HFFc6 (cell line): ENCODE measurements around the gene FBN3. TPM values are rescaled to one million over a fixed set of nuclear protein-coding genes. Genes with fewer than 3 reads are reported as not detected.

Experiments
- DNase-seq: peaks from one replicate; pipeline ENCODE4 v3.0.0-alpha.2; 2018
- H3K27ac Mint-ChIP-seq: 2 replicates; pipeline ENCODE4 v1.8.0; 2020; ENCODE audit warnings: mild to moderate bottlenecking, mixed read lengths
- H3K27me3 Mint-ChIP-seq: 2 replicates; pipeline ENCODE4 v1.8.0; 2021; ENCODE audit warnings: mild to moderate bottlenecking, moderate library complexity, mixed read lengths; ENCODE audit not compliant: insufficient read depth
- H3K36me3 Mint-ChIP-seq: 2 replicates; pipeline ENCODE4 v1.8.0; 2021; ENCODE audit warnings: low read depth, mixed read lengths
- H3K4me1 Mint-ChIP-seq: 2 replicates; pipeline ENCODE4 v1.8.0; 2020; ENCODE audit warnings: low read depth, mixed read lengths
- H3K4me3 Mint-ChIP-seq: 2 replicates; pipeline ENCODE4 v1.8.0; 2020; ENCODE audit warnings: mild to moderate bottlenecking, moderate library complexity, mixed read lengths
- H3K9me3 Mint-ChIP-seq: 2 replicates; pipeline ENCODE4 v1.8.0; 2020; ENCODE audit warnings: mild to moderate bottlenecking, mixed read lengths
- total RNA-seq, 6 experiments: library from RNA; stranded (reverse); fragmentation: NEBNext Ultra II Directional; extraction: Animal tissue kit (Norgen Biotek cat#: 25700); gene quantifications; 2 replicates in 1 of 6; 3 replicates in 5 of 6; pipeline ENCODE4 v1.2.3, GENCODE V29; 2021
- TF ChIP-seq, protein P1 (sequence below): fragments of 200-600 bp; sonication (generic); IDR thresholded peaks from 2 replicates; pipeline ENCODE4 v1.5.0; 2021; ENCODE audit warnings: antibody characterized with exemption, mild to moderate bottlenecking

The FBN3 gene
- total RNA-seq, 6 experiments from 2014 or later = not detected

GRCh38 chr19:8126511-8126910 lies 22.9 kb downstream of the FBN3 start:
- no peak overlapping the region for H3K4me3 Mint-ChIP-seq
- H3K4me1 Mint-ChIP-seq = no peaks in the 10 kb centered on the region
- no peaks in the 10 kb centered on the region for H3K36me3 Mint-ChIP-seq
- H3K9me3 Mint-ChIP-seq = peaks cover 4% of the 10 kb centered on the region; the same call in 1 of the 2 replicates
- no peak for DNase-seq
- H3K27me3 Mint-ChIP-seq = peaks cover 21% of the 10 kb centered on the region
- TF ChIP-seq, protein P1, sequence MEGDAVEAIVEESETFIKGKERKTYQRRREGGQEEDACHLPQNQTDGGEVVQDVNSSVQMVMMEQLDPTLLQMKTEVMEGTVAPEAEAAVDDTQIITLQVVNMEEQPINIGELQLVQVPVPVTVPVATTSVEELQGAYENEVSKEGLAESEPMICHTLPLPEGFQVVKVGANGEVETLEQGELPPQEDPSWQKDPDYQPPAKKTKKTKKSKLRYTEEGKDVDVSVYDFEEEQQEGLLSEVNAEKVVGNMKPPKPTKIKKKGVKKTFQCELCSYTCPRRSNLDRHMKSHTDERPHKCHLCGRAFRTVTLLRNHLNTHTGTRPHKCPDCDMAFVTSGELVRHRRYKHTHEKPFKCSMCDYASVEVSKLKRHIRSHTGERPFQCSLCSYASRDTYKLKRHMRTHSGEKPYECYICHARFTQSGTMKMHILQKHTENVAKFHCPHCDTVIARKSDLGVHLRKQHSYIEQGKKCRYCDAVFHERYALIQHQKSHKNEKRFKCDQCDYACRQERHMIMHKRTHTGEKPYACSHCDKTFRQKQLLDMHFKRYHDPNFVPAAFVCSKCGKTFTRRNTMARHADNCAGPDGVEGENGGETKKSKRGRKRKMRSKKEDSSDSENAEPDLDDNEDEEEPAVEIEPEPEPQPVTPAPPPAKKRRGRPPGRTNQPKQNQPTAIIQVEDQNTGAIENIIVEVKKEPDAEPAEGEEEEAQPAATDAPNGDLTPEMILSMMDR = no peak
- no peak overlapping the region for H3K27ac Mint-ChIP-seq

GRCh38 chr19:8126008-8126407 lies 23.4 kb downstream of the FBN3 start:
- Mint-ChIP-seq H3K36me3 (no peaks in the 10 kb centered on the region), H3K9me3 (peaks cover 4% of the 10 kb centered on the region; the same call in 1 of the 2 replicates), H3K27ac (no peak overlapping the region), H3K27me3 (peaks cover 18% of the 10 kb centered on the region), H3K4me3 (no peak overlapping the region), H3K4me1 (no peaks in the 10 kb centered on the region)
- DNase-seq = no peak
- TF ChIP-seq, protein P1 = no peak

DNA sequence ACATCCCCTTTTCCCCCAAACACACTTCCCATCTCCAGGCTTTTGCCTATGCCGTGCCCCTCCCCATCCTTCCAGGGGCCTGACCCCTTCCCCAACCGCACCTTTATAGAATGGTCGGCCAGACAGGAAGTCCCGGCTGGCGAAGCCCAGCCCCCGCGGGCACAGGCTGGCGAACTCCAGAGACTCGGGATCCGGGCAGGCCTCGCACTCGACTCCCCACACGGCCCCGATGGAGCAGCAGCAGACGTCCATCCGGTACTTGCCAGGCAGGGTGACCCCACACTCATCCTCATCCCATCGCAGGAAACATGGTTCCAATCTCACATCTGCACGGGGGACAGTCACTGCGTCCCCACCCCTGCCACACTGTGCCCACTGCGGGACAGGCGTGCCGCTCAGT lies 25.7 kb downstream of the FBN3 start:
- peaks cover 4% of the 10 kb centered on the region; the same call in 1 of the 2 replicates for H3K9me3 Mint-ChIP-seq
- no peak overlapping the region for H3K27ac Mint-ChIP-seq
- H3K4me1 Mint-ChIP-seq = no peaks in the 10 kb centered on the region
- peaks cover 15% of the 10 kb centered on the region for H3K27me3 Mint-ChIP-seq
- TF ChIP-seq, protein P1 = no peak
- no peak overlapping the region for H3K4me3 Mint-ChIP-seq
- H3K36me3 Mint-ChIP-seq = no peaks in the 10 kb centered on the region
- no peak for DNase-seq

GRCh38 chr19:8120636-8121480 lies 28.5 kb downstream of the FBN3 start:
- Mint-ChIP-seq H3K4me1 (no peaks in the 10 kb centered on the region), H3K4me3 (no peak overlapping the region), H3K27me3 (peaks cover 7% of the 10 kb centered on the region), H3K36me3 (no peaks in the 10 kb centered on the region), H3K9me3 (peaks cover 4% of the 10 kb centered on the region; the same call in 1 of the 2 replicates), H3K27ac (no peak overlapping the region)
- no peak for DNase-seq
- TF ChIP-seq, protein P1 = no peak

DNA sequence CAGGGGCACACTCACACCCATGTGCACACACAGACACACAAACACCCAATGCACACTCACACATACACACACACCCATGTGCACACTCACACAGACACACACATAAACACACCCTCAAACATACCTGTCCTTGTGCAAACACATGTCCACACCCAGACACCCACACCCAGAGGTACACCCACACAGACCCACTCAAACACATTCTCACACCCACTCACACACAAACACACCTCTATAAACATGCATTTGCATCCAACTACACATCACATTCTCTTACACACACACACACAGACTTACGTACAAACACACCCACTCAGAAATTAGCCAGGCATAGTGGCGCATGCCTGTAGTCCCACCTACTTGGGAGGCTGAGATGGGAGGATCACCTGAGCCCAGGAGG lies 31.4 kb downstream of the FBN3 start:
- TF ChIP-seq, protein P1 = no peak
- Mint-ChIP-seq H3K27me3 (peaks cover 4% of the 10 kb centered on the region), H3K36me3 (no peaks in the 10 kb centered on the region), H3K4me3 (no peak overlapping the region), H3K27ac (no peak overlapping the region), H3K4me1 (no peaks in the 10 kb centered on the region), H3K9me3 (no peaks in the 10 kb centered on the region)
- no peak for DNase-seq
